NT2/D1 (cell line): Measurements from ENCODE around the gene GPX4.
A peak's percentile ranks its signal among the peaks of the same experiment; 100 is the strongest.

Source experiments
- DNase-seq: peaks from one replicate; pipeline ENCODE4 v3.0.0-alpha.2; 2011; ENCODE audit warnings: low read depth, low spot score
- H3K27me3 ChIP-seq: 2 replicates; pipeline ENCODE4 v1.6.0; 2011; ENCODE audit warnings: mild to moderate bottlenecking; ENCODE audit not compliant: insufficient read length, insufficient read depth
- H3K36me3 ChIP-seq: 2 replicates; pipeline ENCODE4 v1.6.1; 2011; ENCODE audit warnings: mild to moderate bottlenecking, low read length, mixed read lengths; ENCODE audit not compliant: insufficient read depth, insufficient read length
- H3K4me1 ChIP-seq: 2 replicates; pipeline ENCODE4 v1.5.1; 2011; ENCODE audit not compliant: insufficient read depth, insufficient read length
- H3K4me3 ChIP-seq: 2 replicates; pipeline ENCODE4 v1.5.1; 2011; ENCODE audit warnings: low read depth; ENCODE audit not compliant: insufficient read length
- H3K9ac ChIP-seq: 2 replicates; pipeline ENCODE4 v1.6.0; 2011; ENCODE audit warnings: low read depth; ENCODE audit not compliant: insufficient read length
- H3K9me3 ChIP-seq: 2 replicates; pipeline ENCODE4 v1.5.1; 2011; ENCODE audit warnings: mild to moderate bottlenecking, low read length; ENCODE audit not compliant: insufficient read depth
- SUZ12 ChIP-seq: IDR thresholded peaks from 2 replicates; pipeline ENCODE4 v1.6.1; 2011; ENCODE audit not compliant: insufficient read length, insufficient read depth; ENCODE audit errors: extremely low read depth
- YY1 ChIP-seq: IDR thresholded peaks from 2 replicates; pipeline ENCODE4 v1.6.1; 2011; ENCODE audit not compliant: insufficient read length, insufficient read depth
- ZNF274 ChIP-seq: IDR thresholded peaks from 2 replicates; pipeline ENCODE4 v1.6.1; 2011; ENCODE audit warnings: mild to moderate bottlenecking, low read depth, low read length

GPX4 gene

GRCh38 chr19:1082928-1083816 is 20.6 kb upstream of the GPX4 start:
- peaks cover 76% of the 10 kb centered on the region for H3K36me3 ChIP-seq

GRCh38 chr19:1084024-1084868 is 19.5 kb upstream of the GPX4 start:
- peaks cover 21% of the 10 kb centered on the region for H3K4me1 ChIP-seq
- TF ChIP-seq YY1 (no peak), SUZ12 (no peak), ZNF274 (no peak)
- no peak overlapping the region for H3K4me3 ChIP-seq
- H3K9me3 ChIP-seq: no peaks in the 10 kb centered on the region
- no peaks in the 10 kb centered on the region for H3K27me3 ChIP-seq
- peaks cover 87% of the 10 kb centered on the region for H3K36me3 ChIP-seq
- no peak overlapping the region for H3K9ac ChIP-seq
- DNase-seq: no peak

More at GRCh38 chr19:1082928-1083816, 20.6 kb upstream of the GPX4 start:
- no peak for TF ChIP-seq ZNF274
- TF ChIP-seq SUZ12: no peak
- no peak for TF ChIP-seq YY1
- DNase-seq: no peak
- H3K9me3 ChIP-seq: no peaks in the 10 kb centered on the region
- no peaks in the 10 kb centered on the region for H3K27me3 ChIP-seq
- H3K4me3 ChIP-seq: no peak overlapping the region
- peak overlapping the region; percentile 32 for H3K9ac ChIP-seq
- peaks cover 19% of the 10 kb centered on the region for H3K4me1 ChIP-seq

- H3K4me1 ChIP-seq: peaks cover 21% of the 10 kb centered on the region
- no peaks in the 10 kb centered on the region for H3K27me3 ChIP-seq
- peaks cover 82% of the 10 kb centered on the region for H3K36me3 ChIP-seq
- H3K4me3 ChIP-seq: no peak overlapping the region
- DNase-seq: no peak
- no peak for TF ChIP-seq YY1
- TF ChIP-seq ZNF274: no peak
- no peak for TF ChIP-seq SUZ12
- H3K9ac ChIP-seq: peak overlapping the region; percentile 21
- no peaks in the 10 kb centered on the region for H3K9me3 ChIP-seq
Measured at GRCh38 chr19:1085053-1085658, 18.6 kb upstream of the GPX4 start.

GRCh38 chr19:1085676-1086442 is 17.9 kb upstream of the GPX4 start:
- H3K36me3 ChIP-seq: peaks cover 79% of the 10 kb centered on the region
- H3K9me3 ChIP-seq: no peaks in the 10 kb centered on the region
- no peak for DNase-seq
- peak overlapping the region; percentile 42 for H3K9ac ChIP-seq
- TF ChIP-seq SUZ12 (no peak), YY1 (no peak), ZNF274 (no peak)
- peaks cover 21% of the 10 kb centered on the region for H3K4me1 ChIP-seq
- no peak overlapping the region for H3K4me3 ChIP-seq
- no peaks in the 10 kb centered on the region for H3K27me3 ChIP-seq

- H3K9ac ChIP-seq: peak overlapping the region; percentile 42
- no peaks in the 10 kb centered on the region for H3K27me3 ChIP-seq
- TF ChIP-seq ZNF274 (no peak), SUZ12 (no peak), YY1 (no peak)
- peaks cover 83% of the 10 kb centered on the region for H3K36me3 ChIP-seq
- no peak for DNase-seq
- H3K4me3 ChIP-seq: no peak overlapping the region
- H3K4me1 ChIP-seq: peaks cover 17% of the 10 kb centered on the region
- no peaks in the 10 kb centered on the region for H3K9me3 ChIP-seq
Measured at GRCh38 chr19:1086613-1087012, 17.2 kb upstream of the GPX4 start.

- TF ChIP-seq ZNF274: no peak
- no peak for TF ChIP-seq YY1
- TF ChIP-seq SUZ12: no peak
- Histone ChIP-seq H3K9me3 (no peaks in the 10 kb centered on the region), H3K27me3 (no peaks in the 10 kb centered on the region), H3K4me3 (no peak overlapping the region), H3K9ac (no peak overlapping the region), H3K36me3 (peaks cover 88% of the 10 kb centered on the region), H3K4me1 (peaks cover 14% of the 10 kb centered on the region)
- DNase-seq: no peak
Measured at GRCh38 chr19:1087813-1088415, 15.9 kb upstream of the GPX4 start.
